Prostate gland (tissue), 2 donors: ENCODE data around the gene CLCN2. TPM values are rescaled to one million over a fixed set of nuclear protein-coding genes. Genes with fewer than 3 reads are reported as not detected.

ENCODE experiments used
- DNase-seq: peaks from one replicate; pipeline ENCODE4 v3.0.0-alpha.2; 2019; ENCODE audit warnings: low spot score
- H3K27ac ChIP-seq, 2 donors: fragments of 200-600 bp; sonication (generic); 2 replicates each; pipeline ENCODE4 v1.5.1; 2017 to 2019
- H3K27me3 ChIP-seq: fragments of 200-600 bp; sonication (generic); replicated peaks from 2 replicates; pipeline ENCODE4 v1.5.1; 2019; ENCODE audit not compliant: insufficient read depth
- H3K36me3 ChIP-seq, 2 donors: fragments of 200-600 bp; sonication (generic); 1 replicate in 1 of 2; 2 replicates in 1 of 2; pipeline versions ENCODE4 v1.5.1 to v1.8.1; 2017 to 2019
- H3K4me1 ChIP-seq: fragments of 200-600 bp; sonication (generic); replicated peaks from 2 replicates; pipeline ENCODE4 v1.5.1; 2019
- H3K4me3 ChIP-seq, 2 donors: fragments of 200-600 bp; sonication (generic); 2 replicates each; pipeline ENCODE4 v1.5.1; 2017 to 2019
- H3K9me3 ChIP-seq: fragments of 200-600 bp; sonication (generic); 2 replicates; pipeline ENCODE4 v1.5.1; 2017
- POLR2A ChIP-seq: fragments of 450-650 bp; IDR thresholded peaks from one replicate; pipeline ENCODE4 v1.6.1; 2016; ENCODE audit warnings: antibody characterized with exemption, mild to moderate bottlenecking
- POLR2AphosphoS5 ChIP-seq: sonication (generic); formaldehyde crosslinking; IDR thresholded peaks from one replicate; pipeline ENCODE4 v1.6.1; 2017; ENCODE audit warnings: antibody characterized with exemption
- WGBS: methylation state at CpG from one replicate; pipeline ENCODE4 v1.1.5; 2018; 5-methylcytosine and 5-hydroxymethylcytosine counted together
- intact Hi-C: fragments of 100-400 bp; cut with DNase I; formaldehyde crosslinking; loops from one replicate; pipeline ENCODE4 v1.14.2; 2022
- total RNA-seq, 2 donors: library from RNA; depleted of rRNA; stranded (reverse); fragments of >200 nt; gene quantifications; one replicate each; pipeline ENCODE4 v1.1.0, GENCODE V29; 2016
- TF ChIP-seq, protein P1 (sequence below), 4 experiments: fragments of 200-600 bp in 2 of 4; fragments of 450-650 bp in 2 of 4; sonication (generic) in 2 of 4; IDR thresholded peaks; 1 replicate in 3 of 4; 2 replicates in 1 of 4; pipeline ENCODE4 v1.5.1; 2016 to 2019; ENCODE audit warnings: antibody characterized with exemption in 4 of 4, mild to moderate bottlenecking in 2 of 4, moderate library complexity in 2 of 4

The CLCN2 gene
- total RNA-seq, 2 donors from 2014 or later, result 4.9 to 47.5 TPM

DNA sequence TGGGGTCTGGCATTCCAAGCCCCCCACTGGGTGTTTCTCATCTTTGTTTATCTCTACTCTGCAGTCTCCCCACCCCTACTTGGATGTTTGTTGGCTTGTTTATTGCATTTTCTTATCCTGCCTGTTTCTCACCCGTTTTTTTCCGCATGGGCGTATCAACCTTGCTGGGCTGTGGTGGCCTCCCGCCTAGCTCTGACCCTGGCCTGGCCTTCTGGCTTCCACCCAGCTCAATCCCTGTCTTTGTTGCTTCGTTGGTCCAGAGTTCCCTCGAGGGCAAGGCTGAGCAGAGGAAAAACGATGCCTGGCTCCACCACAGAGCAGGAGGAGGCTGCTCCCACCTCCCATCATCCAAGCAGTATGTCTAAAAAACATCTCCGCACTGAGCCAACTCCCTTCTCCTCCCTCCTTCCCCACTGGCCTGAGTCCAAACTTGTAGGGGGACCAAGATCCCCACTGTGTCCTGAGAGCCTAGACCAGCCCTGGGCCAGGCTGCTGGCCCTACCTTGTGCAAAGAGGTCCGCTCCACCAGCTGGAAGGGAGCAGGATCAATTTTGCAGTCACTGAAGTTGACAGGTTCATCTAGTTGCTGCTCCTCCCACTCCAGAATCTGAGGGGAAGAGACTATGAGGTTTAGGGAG, 9.8 kb downstream of the CLCN2 start:
- TF ChIP-seq POLR2A (no peak), POLR2AphosphoS5 (no peak)
- TF ChIP-seq, protein P1, sequence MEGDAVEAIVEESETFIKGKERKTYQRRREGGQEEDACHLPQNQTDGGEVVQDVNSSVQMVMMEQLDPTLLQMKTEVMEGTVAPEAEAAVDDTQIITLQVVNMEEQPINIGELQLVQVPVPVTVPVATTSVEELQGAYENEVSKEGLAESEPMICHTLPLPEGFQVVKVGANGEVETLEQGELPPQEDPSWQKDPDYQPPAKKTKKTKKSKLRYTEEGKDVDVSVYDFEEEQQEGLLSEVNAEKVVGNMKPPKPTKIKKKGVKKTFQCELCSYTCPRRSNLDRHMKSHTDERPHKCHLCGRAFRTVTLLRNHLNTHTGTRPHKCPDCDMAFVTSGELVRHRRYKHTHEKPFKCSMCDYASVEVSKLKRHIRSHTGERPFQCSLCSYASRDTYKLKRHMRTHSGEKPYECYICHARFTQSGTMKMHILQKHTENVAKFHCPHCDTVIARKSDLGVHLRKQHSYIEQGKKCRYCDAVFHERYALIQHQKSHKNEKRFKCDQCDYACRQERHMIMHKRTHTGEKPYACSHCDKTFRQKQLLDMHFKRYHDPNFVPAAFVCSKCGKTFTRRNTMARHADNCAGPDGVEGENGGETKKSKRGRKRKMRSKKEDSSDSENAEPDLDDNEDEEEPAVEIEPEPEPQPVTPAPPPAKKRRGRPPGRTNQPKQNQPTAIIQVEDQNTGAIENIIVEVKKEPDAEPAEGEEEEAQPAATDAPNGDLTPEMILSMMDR (IDR thresholded peaks at IDR 0.05), result no peak
- Histone ChIP-seq H3K36me3 (no peaks in the 10 kb centered on the region), H3K9me3 (no peaks in the 10 kb centered on the region), H3K27ac (no peak overlapping the region), H3K4me1 (no peaks in the 10 kb centered on the region), H3K27me3 (no peaks in the 10 kb centered on the region), H3K4me3 (no peak overlapping the region)
- WGBS, result 52% methylated on average over 9 of the region's 9 CpGs
- intact Hi-C loops, result no loop called here
- DNase-seq, result no peak

DNA sequence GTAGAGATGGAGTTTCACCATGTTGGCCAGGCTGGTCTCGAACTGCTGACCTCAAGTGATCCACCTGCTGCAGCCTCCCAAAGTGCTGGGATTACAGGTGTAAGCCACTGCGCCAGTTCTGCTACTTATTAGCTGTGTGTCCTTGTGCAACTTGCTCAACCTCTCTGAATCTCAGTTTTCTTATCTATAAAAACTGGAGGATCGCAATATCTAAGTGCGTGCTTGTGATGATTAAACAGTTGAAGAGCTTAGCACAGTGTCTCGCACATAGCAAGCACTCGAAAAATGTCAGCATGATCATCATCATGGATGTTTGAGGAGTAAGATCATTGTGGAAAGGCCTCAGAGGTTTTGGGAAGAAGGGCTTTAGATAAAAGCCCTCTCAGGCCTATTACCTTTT, 10.8 kb downstream of the CLCN2 start:
- no peaks in the 10 kb centered on the region for H3K9me3 ChIP-seq
- H3K27me3 ChIP-seq, result no peaks in the 10 kb centered on the region
- TF ChIP-seq POLR2A (no peak), POLR2AphosphoS5 (no peak)
- TF ChIP-seq, protein P1 (IDR thresholded peaks at IDR 0.05), result no peak
- no peak overlapping the region for H3K27ac ChIP-seq
- no peaks in the 10 kb centered on the region for H3K36me3 ChIP-seq
- no peak for DNase-seq
- intact Hi-C loops, result no loop called here
- H3K4me1 ChIP-seq, result no peaks in the 10 kb centered on the region
- no peak overlapping the region for H3K4me3 ChIP-seq
- 97% methylated on average over 6 of the region's 6 CpGs for WGBS

DNA sequence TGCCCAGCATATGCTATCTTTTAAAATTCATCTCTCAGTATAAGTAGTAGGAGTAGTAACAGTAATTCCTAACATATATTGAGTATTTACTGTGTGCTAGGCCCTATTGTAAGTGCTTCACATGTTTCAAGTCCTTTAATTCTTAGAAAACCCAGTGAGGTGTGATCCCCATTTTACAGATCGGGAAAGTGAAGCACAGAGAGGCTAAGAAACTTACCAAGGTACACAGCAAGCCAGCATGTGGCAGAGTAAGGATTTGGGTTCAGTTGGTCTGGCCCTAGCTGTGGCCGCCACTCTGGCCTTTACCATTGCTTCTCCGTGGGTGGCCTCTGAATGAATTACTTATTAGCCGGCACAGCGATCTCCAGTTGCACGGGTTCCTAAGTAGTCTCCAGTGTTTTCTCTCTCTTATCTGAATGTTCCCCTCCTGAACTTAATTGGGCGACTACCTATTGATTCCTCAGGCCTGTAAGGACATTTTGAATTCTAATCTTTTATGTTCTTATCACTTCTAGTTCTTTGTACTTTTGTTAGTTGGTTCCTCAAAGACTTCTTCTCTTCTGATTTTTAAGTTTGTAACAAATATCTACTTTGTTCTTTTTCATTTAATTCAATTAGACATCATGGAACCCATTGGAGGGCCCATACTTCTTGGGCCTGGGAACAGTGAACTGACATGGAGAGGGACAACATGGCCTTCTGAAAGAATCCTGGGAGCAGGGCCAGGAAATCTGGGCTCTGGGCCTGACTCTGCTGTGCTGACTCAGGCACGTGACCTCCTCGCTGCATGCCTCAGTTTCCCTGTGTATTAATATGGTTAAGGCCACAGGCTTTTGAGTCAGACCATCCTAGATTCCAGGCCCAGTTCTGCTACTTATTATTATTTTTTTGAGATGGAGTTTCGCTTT, 11.6 kb downstream of the CLCN2 start:
- H3K9me3 ChIP-seq, result no peaks in the 10 kb centered on the region
- no peaks in the 10 kb centered on the region for H3K27me3 ChIP-seq
- TF ChIP-seq POLR2AphosphoS5 (no peak), POLR2A (no peak)
- TF ChIP-seq, protein P1 (IDR thresholded peaks at IDR 0.05), result no peak
- no peaks in the 10 kb centered on the region for H3K36me3 ChIP-seq
- no peak for DNase-seq
- WGBS, result 81% methylated on average over 10 of the region's 10 CpGs
- H3K4me3 ChIP-seq, result no peak overlapping the region
- intact Hi-C loops, result no loop called here
- no peaks in the 10 kb centered on the region for H3K4me1 ChIP-seq
- no peak overlapping the region for H3K27ac ChIP-seq

DNA sequence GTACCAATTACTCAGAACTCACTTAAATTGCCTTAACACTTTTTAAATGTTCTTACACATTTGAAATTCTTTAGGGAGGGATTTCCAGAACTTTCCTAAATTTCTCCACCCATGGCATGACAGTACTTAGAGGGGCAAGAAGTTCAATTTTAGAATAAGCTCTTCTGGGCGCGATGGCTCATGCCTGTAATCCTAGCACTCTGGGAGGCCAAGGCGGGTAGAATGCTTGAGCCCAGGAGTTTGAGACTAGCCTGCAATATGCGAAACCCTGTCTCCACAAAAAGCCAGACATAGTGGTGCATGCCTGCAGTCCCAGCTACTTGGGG, 13.4 kb downstream of the CLCN2 start:
- WGBS, result 87% methylated on average over 4 of the region's 4 CpGs
- Histone ChIP-seq H3K36me3 (no peaks in the 10 kb centered on the region), H3K4me3 (no peak overlapping the region), H3K9me3 (no peaks in the 10 kb centered on the region), H3K27me3 (no peaks in the 10 kb centered on the region), H3K27ac (no peak overlapping the region), H3K4me1 (no peaks in the 10 kb centered on the region)
- DNase-seq, result no peak
- TF ChIP-seq, protein P1 (IDR thresholded peaks at IDR 0.05), result no peak
- TF ChIP-seq POLR2AphosphoS5, result no peak
- no peak for TF ChIP-seq POLR2A
- intact Hi-C loops, result no loop called here
